ENCODE measurements around the gene GBX2.

The GBX2 gene

DNA sequence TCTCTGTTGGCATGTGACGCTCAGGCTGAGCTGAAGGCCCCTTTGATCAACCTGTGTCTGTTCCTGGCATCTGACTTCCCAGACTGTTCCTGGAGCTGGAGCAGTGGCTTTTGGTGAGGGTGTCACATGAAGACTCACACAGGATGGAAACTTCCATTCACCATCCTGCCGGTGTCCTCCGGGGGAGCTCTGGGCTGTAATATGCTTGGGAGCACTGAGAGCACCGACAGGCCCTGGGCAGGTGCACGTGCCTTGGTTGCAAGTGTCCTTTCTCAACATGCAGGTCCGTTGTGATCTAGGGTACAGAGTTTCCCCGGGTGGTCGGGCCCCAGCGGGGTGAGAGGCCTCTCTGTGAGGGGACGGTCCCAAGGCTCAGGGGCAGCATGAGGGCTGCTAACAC lies 24.8 kb upstream of the GBX2 start:
- in situ Hi-C loops (cut with MboI; ENCODE audit: low pct_unique_long_range_greater_than_20kb, low sequenced_read_pairs) = no loop called here

GRCh38 chr2:236190674-236191073 lies 22.5 kb upstream of the GBX2 start:
- in situ Hi-C loops (cut with MboI; ENCODE audit: low pct_unique_long_range_greater_than_20kb, low sequenced_read_pairs) = no loop called here
- DNase-seq = no peak

More for the DNA sequence above, 24.8 kb upstream of the GBX2 start:
- DNase-seq = no peak

GRCh38 chr2:236184701-236185100 lies 16.5 kb upstream of the GBX2 start:
- no peak for DNase-seq
- in situ Hi-C loops (cut with MboI; ENCODE audit: low pct_unique_long_range_greater_than_20kb, low sequenced_read_pairs) = loop anchor here (10.0 kb wide), 1 partner anchor 410 kb away; no protein-coding TSS in a partner anchor

- in situ Hi-C loops (cut with MboI; ENCODE audit: low pct_unique_long_range_greater_than_20kb, low sequenced_read_pairs) = loop anchor here (10.0 kb wide), 1 partner anchor 406 kb away; no protein-coding TSS in a partner anchor
- peak; percentile 86 for DNase-seq
These were observed 12.8 kb upstream of the GBX2 start for GRCh38 chr2:236180831-236181453.

GRCh38 chr2:236180076-236180816 lies 12.1 kb upstream of the GBX2 start:
- DNase-seq = no peak
- in situ Hi-C loops (cut with MboI; ENCODE audit: low pct_unique_long_range_greater_than_20kb, low sequenced_read_pairs) = loop anchor here (10.0 kb wide), 1 partner anchor 405 kb away; no protein-coding TSS in a partner anchor

DNA sequence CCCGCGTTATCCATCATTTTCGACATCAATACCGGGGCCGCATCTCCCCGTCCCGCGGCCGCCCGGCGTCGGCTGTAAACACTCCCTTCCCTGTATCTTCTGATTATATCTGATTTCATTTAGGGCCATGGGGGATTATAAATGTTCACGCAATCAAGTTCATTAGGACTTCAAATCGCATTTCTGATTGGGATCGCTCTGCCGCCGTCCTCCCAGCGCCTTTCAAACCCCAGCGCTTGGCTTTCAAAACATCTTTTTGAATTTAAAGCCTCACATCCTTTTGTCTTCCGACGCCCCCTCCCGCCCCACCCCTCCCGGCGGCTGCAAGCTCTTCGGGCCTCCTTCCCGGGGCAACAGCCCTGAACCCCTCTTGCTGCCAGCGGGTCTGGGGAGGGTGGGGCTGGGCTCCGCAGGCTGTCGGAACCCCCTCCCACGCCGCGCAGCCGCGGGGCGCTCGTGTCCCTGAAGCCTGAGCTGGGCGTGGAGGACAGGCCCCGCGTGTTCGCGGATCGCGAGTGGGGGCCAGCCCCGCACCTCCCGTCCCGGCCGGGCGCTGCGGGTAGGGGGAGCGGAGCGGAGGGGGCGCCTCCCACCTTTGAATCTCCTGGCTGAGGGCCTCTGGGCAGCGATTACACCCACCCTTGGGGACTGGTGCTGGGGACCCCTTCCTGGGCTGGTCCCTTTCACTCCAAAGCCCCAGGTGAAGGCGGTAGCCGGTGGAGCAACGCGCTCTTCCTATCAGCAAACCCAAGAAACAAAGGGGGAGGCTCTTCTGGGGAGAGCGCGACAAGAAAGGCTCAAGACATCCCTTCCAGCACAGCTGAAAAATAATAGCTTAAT lies 11.3 kb upstream of the GBX2 start:
- in situ Hi-C loops (cut with MboI; ENCODE audit: low pct_unique_long_range_greater_than_20kb, low sequenced_read_pairs) = loop anchor here (10.0 kb wide), 1 partner anchor 405 kb away; no protein-coding TSS in a partner anchor
- no peak for DNase-seq

DNA sequence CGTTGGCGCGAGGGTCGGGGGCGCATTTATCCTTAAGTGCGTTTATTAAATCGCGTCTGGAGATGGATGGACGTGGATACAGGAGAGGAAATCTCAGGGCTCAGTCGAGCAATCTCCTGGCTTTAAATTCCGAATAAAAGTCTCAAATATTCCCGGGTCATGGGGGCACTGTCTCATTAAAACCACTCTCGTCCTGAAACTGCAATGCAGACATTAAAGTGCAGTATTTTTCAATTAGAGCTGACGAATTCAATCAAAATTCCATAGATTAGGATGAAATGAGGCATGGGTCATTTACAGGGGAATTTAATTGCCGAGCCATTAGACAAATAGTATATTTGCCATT lies 10.7 kb upstream of the GBX2 start:
- DNase-seq = no peak
- in situ Hi-C loops (cut with MboI; ENCODE audit: low pct_unique_long_range_greater_than_20kb, low sequenced_read_pairs) = no loop called here

- in situ Hi-C loops (cut with MboI; ENCODE audit: low pct_unique_long_range_greater_than_20kb, low sequenced_read_pairs) = no loop called here
- peak; percentile 86 for DNase-seq
These were observed 10.0 kb upstream of the GBX2 start for GRCh38 chr2:236177967-236178889.

GRCh38 chr2:236177604-236177966 lies 9.4 kb upstream of the GBX2 start:
- in situ Hi-C loops (cut with MboI; ENCODE audit: low pct_unique_long_range_greater_than_20kb, low sequenced_read_pairs) = no loop called here
- peak; percentile 84 for DNase-seq

GRCh38 chr2:236176951-236177350 lies 8.8 kb upstream of the GBX2 start:
- DNase-seq = no peak
- in situ Hi-C loops (cut with MboI; ENCODE audit: low pct_unique_long_range_greater_than_20kb, low sequenced_read_pairs) = no loop called here

DNA sequence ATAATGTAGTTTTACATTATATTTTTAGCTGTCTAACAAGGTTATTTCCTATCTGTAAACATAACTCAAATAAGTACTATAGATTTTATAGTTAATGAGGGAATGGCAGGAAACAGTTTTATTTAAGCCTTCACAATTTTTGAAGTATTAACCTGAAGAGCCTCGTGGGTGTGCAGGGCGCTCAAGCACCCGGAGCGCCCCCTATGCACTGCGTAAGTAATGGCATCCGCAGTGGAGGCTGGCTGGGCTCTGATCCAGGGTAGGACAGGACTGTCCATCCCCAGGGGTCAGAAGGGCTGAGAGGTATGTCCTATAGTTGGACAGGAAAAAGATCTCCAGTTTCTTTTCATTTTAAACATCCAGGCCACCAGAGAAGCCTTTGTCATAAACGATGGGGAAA lies 8.2 kb upstream of the GBX2 start:
- DNase-seq = peak; percentile 39
- in situ Hi-C loops (cut with MboI; ENCODE audit: low pct_unique_long_range_greater_than_20kb, low sequenced_read_pairs) = no loop called here

DNA sequence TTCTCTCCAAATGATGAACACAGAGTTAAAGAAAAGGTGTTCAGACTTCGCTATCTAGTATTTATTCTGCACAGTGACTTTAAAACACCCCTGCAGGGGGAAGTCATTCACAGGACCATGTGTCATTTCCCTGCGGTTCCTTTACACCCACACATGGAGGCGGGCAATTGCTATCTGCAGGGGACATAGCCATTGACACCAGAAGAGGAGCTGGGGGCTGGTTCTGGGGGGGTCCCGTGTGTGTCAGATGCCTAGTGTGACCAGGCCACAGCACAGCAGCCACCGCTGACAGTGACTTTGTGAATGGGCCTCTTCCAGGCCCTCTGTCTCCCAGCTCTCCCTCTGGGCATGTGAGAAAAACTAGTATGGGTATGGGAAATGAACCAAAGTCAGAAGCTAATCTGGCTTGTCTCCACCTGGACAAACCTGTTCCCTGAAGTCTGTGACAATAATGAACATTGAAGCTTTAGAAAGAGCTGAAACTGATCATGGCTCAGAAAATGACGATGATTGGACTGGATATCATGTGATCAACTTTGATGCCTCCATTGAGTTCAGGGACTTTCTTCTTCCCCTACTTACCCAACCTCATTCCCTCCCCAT lies 7.5 kb upstream of the GBX2 start:
- in situ Hi-C loops (cut with MboI; ENCODE audit: low pct_unique_long_range_greater_than_20kb, low sequenced_read_pairs) = no loop called here

DNA sequence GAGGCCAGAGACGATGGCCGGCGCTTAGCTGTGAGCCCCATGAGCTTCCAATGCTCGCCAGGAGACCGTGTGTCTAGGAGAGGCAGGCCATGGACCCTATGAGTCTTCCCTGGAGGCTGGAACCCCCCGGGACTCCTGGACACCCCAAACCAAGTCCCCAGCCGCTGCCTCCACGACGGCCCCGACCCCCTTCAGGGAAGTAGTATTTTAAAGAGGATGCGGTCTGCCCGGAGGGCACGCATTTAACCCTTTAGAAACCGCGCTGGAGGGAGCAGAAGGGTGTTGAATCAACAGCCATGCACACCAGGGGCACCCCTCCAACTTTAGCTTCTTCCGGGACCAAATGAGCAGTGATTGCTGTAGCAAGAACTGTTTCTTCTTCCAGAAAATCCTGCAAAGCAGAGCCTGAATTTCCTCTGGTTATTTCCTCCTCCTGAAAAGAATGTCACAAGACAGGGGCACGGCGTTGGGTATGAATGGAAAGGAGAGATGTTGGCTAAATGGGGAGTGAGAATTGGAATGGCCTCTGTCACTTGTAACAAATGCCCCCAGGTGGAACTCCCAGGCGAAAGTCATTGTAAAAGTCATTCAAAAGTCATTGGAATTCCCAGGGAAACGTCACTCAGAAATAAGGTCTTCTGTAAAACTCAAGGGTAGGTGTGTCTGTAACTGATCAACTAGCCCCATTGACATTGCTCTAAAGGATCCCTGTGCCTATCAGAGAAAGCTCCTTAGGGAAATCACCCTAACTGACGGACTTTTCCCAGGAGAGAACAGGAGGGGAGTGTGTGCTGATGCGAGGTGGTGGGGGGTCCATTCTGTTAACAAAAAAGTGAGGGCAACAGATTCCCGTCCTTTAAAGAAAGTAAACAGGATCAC lies 5.8 kb upstream of the GBX2 start:
- no peak for DNase-seq
- in situ Hi-C loops (cut with MboI; ENCODE audit: low pct_unique_long_range_greater_than_20kb, low sequenced_read_pairs) = no loop called here

More for the DNA sequence above, 7.5 kb upstream of the GBX2 start:
- DNase-seq = peak; percentile 59

DNA sequence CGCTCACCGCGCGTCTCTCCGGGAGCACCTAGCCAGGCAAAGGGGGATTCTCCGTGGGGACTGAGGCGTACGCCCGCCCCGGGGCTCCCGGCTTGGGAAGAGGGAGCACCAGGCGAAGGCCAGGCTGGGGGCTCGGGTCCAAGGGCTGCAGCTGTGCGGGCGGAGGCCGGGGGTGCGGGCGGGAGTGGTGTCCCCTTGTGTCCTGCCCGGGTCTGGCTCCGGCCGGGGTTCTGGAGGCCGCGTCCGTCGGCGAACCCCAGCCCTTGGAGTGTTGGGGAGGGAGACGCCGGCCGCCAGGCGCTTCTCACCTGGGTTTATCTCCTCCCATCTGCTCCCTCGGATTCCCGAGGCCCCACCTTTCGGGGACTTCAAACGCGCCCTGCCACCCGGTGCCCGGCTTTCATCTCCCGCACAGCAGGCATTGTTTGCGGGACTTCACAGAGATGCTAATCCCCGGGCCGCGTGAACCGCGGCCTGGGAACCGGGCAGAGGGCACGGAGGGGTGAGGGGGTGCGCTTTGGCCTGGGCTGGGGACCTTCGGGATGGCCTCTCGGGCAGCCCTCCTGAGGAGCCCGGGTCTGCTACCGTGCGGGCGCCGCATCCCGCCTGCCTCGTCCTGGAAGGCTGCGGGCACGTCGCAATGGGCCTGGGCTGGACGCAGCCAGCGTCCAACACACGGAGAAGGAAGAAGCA lies 5.0 kb upstream of the GBX2 start:
- in situ Hi-C loops (cut with MboI; ENCODE audit: low pct_unique_long_range_greater_than_20kb, low sequenced_read_pairs) = no loop called here
- no peak for DNase-seq

- no peak for DNase-seq
- in situ Hi-C loops (cut with MboI; ENCODE audit: low pct_unique_long_range_greater_than_20kb, low sequenced_read_pairs) = no loop called here
These were observed 4.3 kb upstream of the GBX2 start for GRCh38 chr2:236172255-236173035.

- in situ Hi-C loops (cut with MboI; ENCODE audit: low pct_unique_long_range_greater_than_20kb, low sequenced_read_pairs) = no loop called here
- no peak for DNase-seq
These were observed 3.6 kb upstream of the GBX2 start for GRCh38 chr2:236171680-236172254.

Data from KBM-7 (cell line).